PC-9 (cell line): ENCODE data around the gene ESR1. TPM values are rescaled to one million over a fixed set of nuclear protein-coding genes. Genes with fewer than 3 reads are reported as not detected.

Source experiments
- BruUV-seq: library from RNA; stranded (reverse); fragments of 400-500 nt; replicated peaks from 2 replicates; lab custom pipeline; 2021; lab: Mats Ljungman, UMichigan
- CTCF ChIA-PET: fragments of 300-600 bp; sonication (Branson Sonifier 250); formaldehyde crosslinking; loops from one replicate; lab custom pipeline; 2022; ENCODE audit warnings: antibody characterized with exemption; lab: Charles Lee
- POLR2A ChIA-PET: fragments of 300-600 bp; sonication (Branson Sonifier 250); formaldehyde crosslinking; loops from one replicate; lab custom pipeline; 2022; ENCODE audit warnings: antibody characterized with exemption; ENCODE audit not compliant: unreplicated experiment; lab: Charles Lee
- DNase-seq, 2 experiments: peaks; one replicate each; pipeline versions ENCODE4 v3.0.0 to v3.0.0-alpha.2; 2015 to 2022; ENCODE audit warnings: mixed read lengths in 1 of 2
- H2AFZ ChIP-seq: fragments of 200-600 bp; sonication (generic); 2 replicates; pipeline ENCODE4 v1.8.1; 2017; ENCODE audit warnings: antibody characterized with exemption
- H3F3A ChIP-seq: fragments of 200-600 bp; sonication (generic); 2 replicates; pipeline ENCODE4 v1.8.1; 2017; ENCODE audit warnings: antibody characterized with exemption, mild to moderate bottlenecking, low read depth; ENCODE audit not compliant: insufficient read depth
- H3K27ac ChIP-seq: fragments of 200-600 bp; sonication (generic); 2 replicates; pipeline ENCODE4 v1.6.1; 2016; ENCODE audit warnings: mixed run types
- H3K27me3 ChIP-seq: fragments of 200-600 bp; sonication (generic); 2 replicates; pipeline ENCODE4 v1.6.1; 2016; ENCODE audit warnings: low read depth, mixed run types; ENCODE audit not compliant: insufficient read depth
- H3K36me3 ChIP-seq: fragments of 200-600 bp; sonication (generic); 2 replicates; pipeline ENCODE4 v1.6.1; 2016; ENCODE audit warnings: low read depth, mixed run types
- H3K4me1 ChIP-seq: fragments of 200-600 bp; sonication (generic); replicated peaks from 2 replicates; pipeline ENCODE4 v1.6.1; 2016; ENCODE audit warnings: mixed run types; ENCODE audit not compliant: insufficient read depth
- H3K4me2 ChIP-seq: fragments of 200-600 bp; sonication (generic); 2 replicates; pipeline ENCODE4 v1.6.1; 2017; ENCODE audit warnings: mixed run types
- H3K4me3 ChIP-seq: fragments of 200-600 bp; sonication (generic); 2 replicates; pipeline ENCODE4 v1.6.1; 2016; ENCODE audit warnings: mixed run types
- H3K79me2 ChIP-seq: fragments of 200-600 bp; sonication (generic); 2 replicates; pipeline ENCODE4 v1.6.1; 2017; ENCODE audit warnings: low read depth, mixed run types
- H3K9me2 ChIP-seq: fragments of 200-600 bp; sonication (generic); 2 replicates; pipeline ENCODE4 v1.8.1; 2017; ENCODE audit warnings: mild to moderate bottlenecking; ENCODE audit not compliant: insufficient read depth
- H3K9me3 ChIP-seq: fragments of 200-600 bp; sonication (generic); 2 replicates; pipeline ENCODE4 v1.8.1; 2016; ENCODE audit warnings: low read depth; ENCODE audit not compliant: insufficient read depth
- H4K20me1 ChIP-seq: fragments of 200-600 bp; sonication (generic); 2 replicates; pipeline ENCODE4 v1.8.1; 2017; ENCODE audit not compliant: insufficient read depth
- EZH2 ChIP-seq: fragments of 200-600 bp; sonication (generic); IDR thresholded peaks from 2 replicates; pipeline ENCODE4 v1.8.0; 2017; ENCODE audit warnings: antibody characterized with exemption, low read depth
- intact Hi-C: fragments of 100-400 bp; cut with micrococcal nuclease; formaldehyde crosslinking; loops from one replicate; pipeline ENCODE4 v1.10.0; 2022; ENCODE audit not compliant: unreplicated experiment
- total RNA-seq: library from RNA; stranded (reverse); gene quantifications from 2 replicates; pipeline ENCODE4 v1.2.3, GENCODE V29; 2021
- TF ChIP-seq, protein P1 (sequence below): fragments of 200-600 bp; sonication (generic); conservative IDR thresholded peaks from 2 replicates; pipeline ENCODE4 v1.6.1; 2017; ENCODE audit warnings: mixed run types, antibody characterized with exemption, mild to moderate bottlenecking, moderate library complexity

The ESR1 gene
- total RNA-seq, 1 experiment from 2014 or later, result 1.5 TPM

DNA sequence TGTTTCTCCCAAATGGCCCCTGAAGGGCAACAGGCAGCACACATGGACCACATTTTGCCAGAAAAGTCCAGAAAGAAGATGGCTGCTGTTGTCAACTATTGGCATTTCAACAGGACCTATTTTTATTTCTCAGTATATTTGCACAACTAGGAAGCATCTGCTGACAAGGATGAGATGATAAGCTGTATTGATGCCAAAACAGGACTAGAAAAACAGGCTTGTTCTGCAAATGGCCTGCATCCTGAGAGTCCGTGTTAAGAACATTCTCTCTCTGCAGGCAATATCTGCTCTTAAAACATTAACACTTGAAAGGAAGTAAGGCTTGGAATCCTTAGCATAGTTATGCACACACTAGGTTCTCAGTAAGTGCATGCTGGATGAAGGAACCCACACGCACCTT, 283.7 kb downstream of the ESR1 start:
- H3K27ac ChIP-seq, result no peak overlapping the region
- peaks cover 24% of the 10 kb centered on the region; the same call in 1 of the 2 replicates for H3F3A ChIP-seq
- DNase-seq, result peak in 1 of 2 experiments; percentile 56
- TF ChIP-seq EZH2, result no peak
- TF ChIP-seq, protein P1, sequence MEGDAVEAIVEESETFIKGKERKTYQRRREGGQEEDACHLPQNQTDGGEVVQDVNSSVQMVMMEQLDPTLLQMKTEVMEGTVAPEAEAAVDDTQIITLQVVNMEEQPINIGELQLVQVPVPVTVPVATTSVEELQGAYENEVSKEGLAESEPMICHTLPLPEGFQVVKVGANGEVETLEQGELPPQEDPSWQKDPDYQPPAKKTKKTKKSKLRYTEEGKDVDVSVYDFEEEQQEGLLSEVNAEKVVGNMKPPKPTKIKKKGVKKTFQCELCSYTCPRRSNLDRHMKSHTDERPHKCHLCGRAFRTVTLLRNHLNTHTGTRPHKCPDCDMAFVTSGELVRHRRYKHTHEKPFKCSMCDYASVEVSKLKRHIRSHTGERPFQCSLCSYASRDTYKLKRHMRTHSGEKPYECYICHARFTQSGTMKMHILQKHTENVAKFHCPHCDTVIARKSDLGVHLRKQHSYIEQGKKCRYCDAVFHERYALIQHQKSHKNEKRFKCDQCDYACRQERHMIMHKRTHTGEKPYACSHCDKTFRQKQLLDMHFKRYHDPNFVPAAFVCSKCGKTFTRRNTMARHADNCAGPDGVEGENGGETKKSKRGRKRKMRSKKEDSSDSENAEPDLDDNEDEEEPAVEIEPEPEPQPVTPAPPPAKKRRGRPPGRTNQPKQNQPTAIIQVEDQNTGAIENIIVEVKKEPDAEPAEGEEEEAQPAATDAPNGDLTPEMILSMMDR, result no peak
- no TSS peak for BruUV-seq
- H3K4me3 ChIP-seq, result no peak overlapping the region
- no peak overlapping the region for H3K4me2 ChIP-seq
- peaks cover 48% of the 10 kb centered on the region for H3K4me1 ChIP-seq
- H3K9me2 ChIP-seq, result no peaks in the 10 kb centered on the region
- H2AFZ ChIP-seq, result no peak overlapping the region
- intact Hi-C loops, result no loop called here
- POLR2A ChIA-PET, result no interaction called here
- no peaks in the 10 kb centered on the region for H3K27me3 ChIP-seq
- CTCF ChIA-PET, result no interaction called here
- no peaks in the 10 kb centered on the region for H3K79me2 ChIP-seq
- H4K20me1 ChIP-seq, result no peaks in the 10 kb centered on the region
- H3K36me3 ChIP-seq, result no peaks in the 10 kb centered on the region
- peaks cover 8% of the 10 kb centered on the region for H3K9me3 ChIP-seq

DNA sequence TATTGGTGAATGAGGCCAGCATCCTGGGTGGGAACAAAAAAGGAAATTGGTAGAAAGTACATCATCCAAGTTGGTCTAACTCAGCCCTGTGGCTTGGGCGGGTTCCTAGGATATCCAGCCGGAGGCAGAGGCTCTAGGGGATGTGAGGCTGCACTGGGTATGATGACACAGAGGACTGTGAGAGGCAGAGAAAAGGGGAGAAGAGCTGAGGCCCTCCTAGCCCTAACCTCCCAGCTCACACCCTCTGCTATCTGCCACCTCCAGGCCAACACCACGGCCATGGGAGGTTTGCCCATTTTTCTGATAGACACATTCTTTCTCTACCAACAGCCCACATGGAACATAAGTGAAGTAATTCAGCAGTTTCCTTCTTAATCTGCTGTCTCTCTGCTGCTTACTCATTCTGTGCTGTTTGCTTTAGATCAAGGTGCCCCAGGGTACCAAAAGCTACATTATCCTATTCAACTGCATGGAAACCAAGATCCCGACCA, 284.4 kb downstream of the ESR1 start:
- Histone ChIP-seq H3F3A (peaks cover 26% of the 10 kb centered on the region; the same call in 1 of the 2 replicates), H3K27me3 (no peaks in the 10 kb centered on the region), H3K4me2 (peak overlapping the region; percentile 21; the same call in 1 of the 2 replicates), H3K36me3 (no peaks in the 10 kb centered on the region), H3K4me3 (no peak overlapping the region), H3K9me3 (peaks cover 8% of the 10 kb centered on the region), H4K20me1 (no peaks in the 10 kb centered on the region), H3K4me1 (peaks cover 55% of the 10 kb centered on the region), H3K27ac (0 out of 2 replicates have a peak overlapping the region, but pooled peaks have one; percentile 31), H3K9me2 (no peaks in the 10 kb centered on the region), H2AFZ (no peak overlapping the region), H3K79me2 (no peaks in the 10 kb centered on the region)
- TF ChIP-seq EZH2, result no peak
- TF ChIP-seq, protein P1, result no peak
- ChIA-PET POLR2A (no interaction called here), CTCF (no interaction called here)
- DNase-seq, result peak in 1 of 2 experiments; percentile 67
- no TSS peak for BruUV-seq
- intact Hi-C loops, result no loop called here

DNA sequence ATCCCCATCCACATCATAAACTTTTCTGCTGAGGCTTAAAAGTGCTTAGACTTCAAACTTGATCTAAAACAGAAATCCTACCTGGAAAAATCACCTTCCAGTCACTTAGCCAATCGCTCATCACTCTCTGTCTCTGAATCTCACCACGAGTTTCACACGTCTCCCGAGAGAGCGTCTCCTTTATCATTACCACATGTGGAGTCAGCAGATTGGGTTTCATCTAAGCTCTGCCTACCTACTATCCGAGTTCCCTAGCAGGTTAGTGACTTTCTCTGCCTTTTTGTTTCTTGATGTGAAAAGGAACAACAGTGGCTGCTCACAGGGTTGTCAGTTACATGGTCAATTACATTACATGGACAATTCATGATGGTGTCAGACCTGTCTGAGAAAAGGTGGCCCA, 286.2 kb downstream of the ESR1 start:
- intact Hi-C loops, result no loop called here
- POLR2A ChIA-PET, result no interaction called here
- BruUV-seq, result no TSS peak
- Histone ChIP-seq H3K4me1 (peaks cover 67% of the 10 kb centered on the region), H3K79me2 (no peaks in the 10 kb centered on the region), H3F3A (peaks cover 30% of the 10 kb centered on the region; the same call in 1 of the 2 replicates), H3K36me3 (no peaks in the 10 kb centered on the region), H3K27ac (no peak overlapping the region), H3K27me3 (no peaks in the 10 kb centered on the region), H4K20me1 (no peaks in the 10 kb centered on the region), H3K4me3 (no peak overlapping the region), H3K4me2 (no peak overlapping the region), H3K9me2 (no peaks in the 10 kb centered on the region), H2AFZ (no peak overlapping the region), H3K9me3 (peaks cover 8% of the 10 kb centered on the region; the same call in 1 of the 2 replicates)
- TF ChIP-seq, protein P1, result no peak
- no peak for TF ChIP-seq EZH2
- DNase-seq, result no peak
- CTCF ChIA-PET, result no interaction called here
